ENCODE data around the gene PRDX6. TPM values are rescaled to one million over a fixed set of nuclear protein-coding genes. Genes with fewer than 3 reads are reported as not detected.

PRDX6 gene
- total and polyA plus RNA-seq, 10 of the 15 experiments (the other 5 are each of a cell fraction or from before 2014, with no cell fraction given): 70.7 to 230 (median 138) TPM

DNA sequence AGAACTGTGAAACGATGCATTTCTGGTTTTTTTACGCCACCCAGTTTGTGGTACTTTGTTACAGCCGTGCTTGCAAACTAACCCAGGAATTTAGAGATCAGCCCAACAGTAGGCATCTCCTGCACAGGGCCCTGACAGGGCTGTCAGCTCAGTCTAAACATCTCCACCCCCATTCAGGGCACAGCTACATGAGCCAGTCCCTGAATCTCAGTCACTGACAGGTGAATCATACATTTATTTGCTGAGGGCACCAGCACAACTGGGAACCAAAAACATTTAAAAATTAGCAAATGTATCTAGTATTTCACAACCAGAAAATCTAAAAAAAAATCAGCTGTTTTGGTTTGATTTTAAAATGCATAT, 30.7 kb downstream of the PRDX6 start:
- Histone ChIP-seq H3K4me3 (no peak overlapping the region), H3K4me1 (ENCODE audit: control insufficient read depth, insufficient read depth, low read length) (no peaks in the 10 kb centered on the region), H3K4me2 (ENCODE audit: control insufficient read depth, insufficient read depth) (no peak overlapping the region), H3K9me3 (replicated peaks; ENCODE audit: control insufficient read depth, insufficient read depth, low read length) (no peaks in the 10 kb centered on the region), H3K36me3 (ENCODE audit: control insufficient read depth in 2 of 2, insufficient read depth in 2 of 2, low read length in 1 of 2) (no peaks in the 10 kb centered on the region), H3K27me3 (replicated peaks in 1 of 2; ENCODE audit: control insufficient read depth in 2 of 2, insufficient read depth in 2 of 2, low read length in 1 of 2) (no peaks in the 10 kb centered on the region), H2AFZ (ENCODE audit: control insufficient read depth, low read depth, low read length) (no peak overlapping the region), H4K20me1 (ENCODE audit: control insufficient read depth, insufficient read depth) (no peaks in the 10 kb centered on the region), H3K79me2 (ENCODE audit: control insufficient read depth, insufficient read depth, low read length) (no peaks in the 10 kb centered on the region), H3K27ac (ENCODE audit: control insufficient read depth, insufficient read depth) (no peak overlapping the region), H3K9ac (ENCODE audit: control insufficient read depth, insufficient read depth, low read length) (no peak overlapping the region)
- TF ChIP-seq CBFB (IDR thresholded peaks at IDR 0.05; ENCODE audit: low read depth) (no peak), RELA (IDR thresholded peaks at IDR 0.05; ENCODE audit: borderline replicate concordance, partially characterized antibody) (no peak)
- TF ChIP-seq, protein P1, sequence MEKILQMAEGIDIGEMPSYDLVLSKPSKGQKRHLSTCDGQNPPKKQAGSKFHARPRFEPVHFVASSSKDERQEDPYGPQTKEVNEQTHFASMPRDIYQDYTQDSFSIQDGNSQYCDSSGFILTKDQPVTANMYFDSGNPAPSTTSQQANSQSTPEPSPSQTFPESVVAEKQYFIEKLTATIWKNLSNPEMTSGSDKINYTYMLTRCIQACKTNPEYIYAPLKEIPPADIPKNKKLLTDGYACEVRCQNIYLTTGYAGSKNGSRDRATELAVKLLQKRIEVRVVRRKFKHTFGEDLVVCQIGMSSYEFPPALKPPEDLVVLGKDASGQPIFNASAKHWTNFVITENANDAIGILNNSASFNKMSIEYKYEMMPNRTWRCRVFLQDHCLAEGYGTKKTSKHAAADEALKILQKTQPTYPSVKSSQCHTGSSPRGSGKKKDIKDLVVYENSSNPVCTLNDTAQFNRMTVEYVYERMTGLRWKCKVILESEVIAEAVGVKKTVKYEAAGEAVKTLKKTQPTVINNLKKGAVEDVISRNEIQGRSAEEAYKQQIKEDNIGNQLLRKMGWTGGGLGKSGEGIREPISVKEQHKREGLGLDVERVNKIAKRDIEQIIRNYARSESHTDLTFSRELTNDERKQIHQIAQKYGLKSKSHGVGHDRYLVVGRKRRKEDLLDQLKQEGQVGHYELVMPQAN (conservative IDR thresholded peaks at IDR 0.05): no peak
- ChIA-PET POLR2A (no interaction called here), SMC1A (ENCODE audit: uncharacterized antibody, unreplicated experiment) (interaction anchor here (0.5 to 1.6 kb wide), 3 partner anchors 24 to 304 kb away, joined by 3 read pairs; no protein-coding TSS in a partner anchor), RAD21 (ENCODE audit: unreplicated experiment) (no interaction called here), CTCF (interaction anchor here (1.2 to 3.6 kb wide), 2 partner anchors 72 to 78 kb away, joined by 3 to 24 read pairs; no protein-coding TSS in a partner anchor)
- whole genome bisulfite sequencing (ENCODE audit: insufficient coverage, insufficient replicate concordance, low lambda C conversion rate, missing lambda C conversion rate): 57% methylated on average over 3 of the region's 3 CpGs
- in situ Hi-C loops (cut with MboI): no loop called here
- no peak for ATAC-seq
- intact Hi-C loops (cut with micrococcal nuclease; ENCODE audit: unreplicated experiment): loop anchor here (5.0 kb wide), 1 partner anchor 76 kb away; no protein-coding TSS in a partner anchor
- no peak for DNase-seq (ENCODE audit: low read depth, low spot score)
- no TSS peak for BruUV-seq (replicated peaks)
- FAIRE-seq: no peak

DNA sequence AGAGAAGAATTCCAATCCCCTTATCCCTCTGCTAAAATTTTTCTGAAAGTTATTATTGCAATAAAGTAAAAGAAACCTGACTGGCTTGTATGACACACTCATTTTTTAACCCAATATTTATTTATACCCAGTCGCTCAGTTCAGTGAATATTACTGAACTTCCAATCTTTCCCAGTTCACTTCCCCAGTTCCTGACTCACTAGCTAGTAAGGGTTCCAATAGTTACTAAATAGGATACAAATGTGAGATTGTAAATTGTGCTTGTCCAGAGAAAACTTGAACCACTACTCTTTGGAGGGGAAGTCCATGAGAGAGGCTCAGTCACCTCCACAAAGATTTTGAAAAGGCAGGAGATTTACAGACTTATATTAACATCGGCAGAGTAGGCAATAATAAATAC, 31.4 kb downstream of the PRDX6 start:
- intact Hi-C loops (cut with micrococcal nuclease; ENCODE audit: unreplicated experiment): loop anchor here (5.0 kb wide), 1 partner anchor 76 kb away; no protein-coding TSS in a partner anchor
- TF ChIP-seq STAT1 (conservative IDR thresholded peaks at IDR 0.05) (no peak), RAD51 (IDR thresholded peaks at IDR 0.05) (no peak), BRCA1 (IDR thresholded peaks at IDR 0.05; ENCODE audit: low read depth, low read length) (no peak), RBBP5 (conservative IDR thresholded peaks at IDR 0.05) (no peak), STAT3 (IDR thresholded peaks at IDR 0.05; ENCODE audit: low read depth, low read length) (no peak), BMI1 (IDR thresholded peaks at IDR 0.05; ENCODE audit: borderline replicate concordance) (no peak)
- POLR2A ChIA-PET: no interaction called here

More for the DNA sequence above, 31.4 kb downstream of the PRDX6 start:
- BruUV-seq (replicated peaks): no TSS peak
- FAIRE-seq (no peak), DNase-seq (ENCODE audit: low read depth, low spot score) (no peak), ATAC-seq (no peak)
- Histone ChIP-seq H3K27me3 (replicated peaks in 1 of 2; ENCODE audit: control insufficient read depth in 2 of 2, insufficient read depth in 2 of 2, low read length in 1 of 2) (no peaks in the 10 kb centered on the region), H3K36me3 (ENCODE audit: control insufficient read depth in 2 of 2, insufficient read depth in 2 of 2, low read length in 1 of 2) (no peaks in the 10 kb centered on the region), H2AFZ (ENCODE audit: control insufficient read depth, low read depth, low read length) (no peak overlapping the region), H3K4me2 (ENCODE audit: control insufficient read depth, insufficient read depth) (no peak overlapping the region), H3K4me3 (no peak overlapping the region), H3K4me1 (ENCODE audit: control insufficient read depth, insufficient read depth, low read length) (no peaks in the 10 kb centered on the region), H3K27ac (ENCODE audit: control insufficient read depth, insufficient read depth) (no peak overlapping the region), H3K9me3 (replicated peaks; ENCODE audit: control insufficient read depth, insufficient read depth, low read length) (no peaks in the 10 kb centered on the region), H3K9ac (ENCODE audit: control insufficient read depth, insufficient read depth, low read length) (no peak overlapping the region), H4K20me1 (ENCODE audit: control insufficient read depth, insufficient read depth) (no peaks in the 10 kb centered on the region), H3K79me2 (ENCODE audit: control insufficient read depth, insufficient read depth, low read length) (no peaks in the 10 kb centered on the region)
- in situ Hi-C loops (cut with MboI): no loop called here
- ChIA-PET SMC1A (ENCODE audit: uncharacterized antibody, unreplicated experiment) (no interaction called here), RAD21 (ENCODE audit: unreplicated experiment) (no interaction called here), CTCF (interaction anchor here (0.6 kb wide), 1 partner anchor 25 kb away, joined by 3 read pairs; no protein-coding TSS in a partner anchor)
- WGBS (ENCODE audit: insufficient coverage, insufficient replicate concordance, low lambda C conversion rate, missing lambda C conversion rate): 87% methylated on average over 2 of the region's 2 CpGs
